CD4-positive, alpha-beta T cell treated with Interleukin-1 beta for 1 hour (primary cell): ENCODE data around the gene ZXDC.

Experiments used
- DNase-seq, 2 donors: peaks; one replicate each; pipeline ENCODE4 v3.0.0-alpha.2; 2020 to 2022

Gene ZXDC

GRCh38 chr3:126448893-126449180, 26.9 kb downstream of the ZXDC start:
- no peak for DNase-seq

- DNase-seq: no peak
Measured at GRCh38 chr3:126448136-126448892, 27.4 kb downstream of the ZXDC start.

- no peak for DNase-seq
Measured at GRCh38 chr3:126447456-126448106, 28.1 kb downstream of the ZXDC start.

- DNase-seq: no peak
Measured at GRCh38 chr3:126446791-126447190, 28.9 kb downstream of the ZXDC start.

GRCh38 chr3:126446301-126446700, 29.4 kb downstream of the ZXDC start:
- DNase-seq: no peak

GRCh38 chr3:126445506-126445905, 30.2 kb downstream of the ZXDC start:
- DNase-seq: no peak

- DNase-seq: no peak
Measured at GRCh38 chr3:126442856-126443242, 32.8 kb downstream of the ZXDC start.

- no peak for DNase-seq
Measured at GRCh38 chr3:126442094-126442855, 33.4 kb downstream of the ZXDC start.

GRCh38 chr3:126441256-126441880, 34.3 kb downstream of the ZXDC start:
- DNase-seq: no peak

GRCh38 chr3:126440709-126440995, 35.0 kb downstream of the ZXDC start:
- no peak for DNase-seq

GRCh38 chr3:126439968-126440708, 35.6 kb downstream of the ZXDC start:
- DNase-seq: no peak

GRCh38 chr3:126439346-126439967, 36.2 kb downstream of the ZXDC start:
- no peak for DNase-seq

GRCh38 chr3:126438746-126439145, 36.9 kb downstream of the ZXDC start:
- no peak for DNase-seq

- no peak for DNase-seq
Measured at GRCh38 chr3:126438186-126438585, 37.5 kb downstream of the ZXDC start.

GRCh38 chr3:126436826-126437717, 38.6 kb downstream of the ZXDC start:
- no peak for DNase-seq

- DNase-seq: no peak
Measured at GRCh38 chr3:126435456-126436315, 40.0 kb downstream of the ZXDC start.

- no peak for DNase-seq
Measured at GRCh38 chr3:126434931-126435411, 40.7 kb downstream of the ZXDC start.

- DNase-seq: no peak
Measured at GRCh38 chr3:126434264-126434590, 41.5 kb downstream of the ZXDC start.

GRCh38 chr3:126433496-126434263, 42.0 kb downstream of the ZXDC start:
- DNase-seq: no peak

- DNase-seq: no peak
Measured at GRCh38 chr3:126433105-126433430, 42.6 kb downstream of the ZXDC start.
